GM18498 (cell line): ENCODE measurements around the gene VTI1A.
A peak's percentile ranks its signal among the peaks of the same experiment; 100 is the strongest.

ENCODE experiments used
- ATAC-seq: cut with Tn5 transposase; IDR thresholded peaks from one replicate; pipeline ENCODE4 v1.9.1; 2021; ENCODE audit warnings: mild to moderate bottlenecking, moderate library complexity; ENCODE audit not compliant: unreplicated experiment

The VTI1A gene

GRCh38 chr10:112821663-112822062 is 374.6 kb downstream of the VTI1A start:
- ATAC-seq, result no peak

- ATAC-seq, result no peak
Measured at GRCh38 chr10:112823007-112823406, 376.0 kb downstream of the VTI1A start.

DNA sequence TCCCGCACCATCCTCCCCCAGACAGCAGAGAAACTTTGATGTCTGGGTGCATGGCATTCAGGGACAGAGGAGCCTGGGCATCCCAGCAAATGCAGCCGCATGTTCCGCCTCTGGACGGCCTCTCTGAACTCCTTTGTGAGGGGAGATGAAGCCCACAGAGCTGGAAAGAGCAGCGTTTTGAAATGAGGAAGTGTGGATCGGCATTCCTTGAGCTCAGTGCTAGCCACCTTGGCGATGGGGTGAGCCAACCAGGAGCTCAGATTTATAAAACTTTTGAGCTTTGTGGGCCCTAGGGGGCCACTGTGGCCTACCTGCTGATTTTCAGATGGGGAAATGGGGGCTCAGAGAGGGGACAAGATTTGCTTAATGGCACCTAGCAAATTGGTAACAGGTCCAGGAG is 376.6 kb downstream of the VTI1A start:
- ATAC-seq, result no peak

DNA sequence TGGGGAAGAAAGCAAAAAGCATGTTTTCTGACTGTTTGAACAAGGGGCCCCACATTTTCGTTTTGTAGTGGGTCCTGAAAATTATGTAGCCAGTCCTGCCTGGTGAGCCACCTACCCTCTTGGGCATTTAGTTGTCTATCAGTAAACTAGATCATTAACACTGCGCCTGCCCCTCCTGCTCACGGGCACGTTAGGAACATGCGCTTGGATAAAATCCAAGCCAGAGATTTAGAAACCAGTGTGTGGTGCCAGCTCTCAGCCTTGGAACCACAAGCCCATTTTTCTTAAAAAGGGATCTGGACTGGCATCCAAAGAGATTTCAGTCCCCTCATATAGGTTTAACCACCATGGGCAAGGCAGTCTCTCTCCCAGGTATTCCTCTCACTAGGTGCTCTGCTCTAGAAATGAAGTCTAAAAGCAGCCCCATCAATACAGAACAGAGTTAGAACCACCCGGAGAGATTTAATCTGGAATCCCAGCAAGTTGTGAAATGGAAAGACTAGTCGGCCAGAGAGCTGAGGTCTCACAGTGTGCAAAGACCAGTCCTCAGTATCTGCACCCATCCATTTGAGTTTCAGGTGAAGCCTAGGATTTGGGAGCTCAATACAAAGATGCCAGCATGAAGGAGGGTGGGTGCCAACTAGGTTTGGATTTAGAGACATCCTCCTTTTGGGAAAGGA is 379.1 kb downstream of the VTI1A start:
- ATAC-seq, result no peak

GRCh38 chr10:112827086-112827485 is 380.1 kb downstream of the VTI1A start:
- ATAC-seq, result no peak

GRCh38 chr10:112827951-112828350 is 380.9 kb downstream of the VTI1A start:
- no peak for ATAC-seq

DNA sequence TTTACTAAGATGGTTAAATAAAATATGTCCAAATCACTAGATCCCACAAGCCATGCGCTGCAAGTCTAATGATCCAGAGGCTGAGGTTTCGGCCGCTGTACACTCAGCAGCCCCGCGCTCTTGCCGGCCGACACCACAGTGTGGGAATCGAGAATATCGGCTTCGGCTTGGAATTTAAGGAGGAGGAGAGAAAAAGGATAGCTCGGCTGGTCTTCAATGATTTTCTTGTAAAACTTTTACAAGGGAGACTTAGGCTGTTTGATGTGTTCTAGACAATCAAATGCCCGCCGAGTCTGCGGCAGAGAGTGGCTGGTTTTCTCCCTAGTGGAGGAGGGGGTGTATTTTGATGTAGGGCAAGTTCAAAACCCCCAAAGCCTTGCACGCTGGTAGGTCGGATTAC is 384.8 kb downstream of the VTI1A start:
- ATAC-seq, result no peak

DNA sequence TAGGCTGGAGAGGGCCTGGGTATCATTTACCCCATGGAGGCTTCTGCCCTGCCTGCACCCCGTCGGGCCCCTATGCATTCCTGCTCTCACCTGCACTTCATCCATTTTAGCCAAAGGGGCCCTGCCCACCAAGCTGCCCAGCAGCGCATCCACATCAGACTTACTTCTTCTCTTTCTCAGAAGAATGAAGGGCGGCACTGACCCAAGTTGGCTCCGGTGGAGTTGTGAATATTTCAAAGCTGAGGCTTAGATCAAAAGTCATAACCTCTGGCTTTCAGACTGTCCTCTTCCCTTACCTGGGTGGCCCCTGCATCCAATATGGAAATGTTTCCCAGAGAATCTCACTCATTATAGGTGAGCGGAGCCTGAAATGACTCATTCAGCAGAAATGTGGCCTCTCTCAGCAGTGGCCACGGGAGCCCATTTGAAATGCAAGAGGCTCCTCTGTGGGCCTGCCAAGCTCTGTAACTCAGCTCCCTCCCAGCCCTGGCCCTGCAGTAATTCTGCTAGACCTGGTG is 385.4 kb downstream of the VTI1A start:
- ATAC-seq, result no peak

- no peak for ATAC-seq
Measured at GRCh38 chr10:112832959-112833358, 385.9 kb downstream of the VTI1A start.

DNA sequence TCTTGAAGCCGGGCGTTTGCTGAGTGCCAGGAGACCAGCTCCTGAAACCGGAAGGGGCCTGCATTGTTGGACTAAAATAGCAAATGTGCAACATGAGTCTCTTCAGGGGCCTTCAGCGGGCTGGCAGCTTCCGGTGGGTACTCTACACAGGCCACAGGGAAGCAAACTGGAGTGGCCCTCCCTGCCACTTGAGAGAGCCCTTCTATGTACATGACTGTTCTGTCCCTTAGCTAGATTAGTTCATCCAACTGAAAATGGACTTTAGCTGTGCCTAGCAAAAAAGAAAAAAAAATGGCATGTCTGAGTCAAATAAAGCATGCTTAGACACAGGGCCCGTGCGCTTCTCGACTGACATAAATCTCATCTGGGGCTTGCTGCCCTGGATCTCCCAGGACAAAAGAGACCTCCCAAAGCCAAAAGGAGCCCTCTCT is 387.8 kb downstream of the VTI1A start:
- ATAC-seq, result no peak

DNA sequence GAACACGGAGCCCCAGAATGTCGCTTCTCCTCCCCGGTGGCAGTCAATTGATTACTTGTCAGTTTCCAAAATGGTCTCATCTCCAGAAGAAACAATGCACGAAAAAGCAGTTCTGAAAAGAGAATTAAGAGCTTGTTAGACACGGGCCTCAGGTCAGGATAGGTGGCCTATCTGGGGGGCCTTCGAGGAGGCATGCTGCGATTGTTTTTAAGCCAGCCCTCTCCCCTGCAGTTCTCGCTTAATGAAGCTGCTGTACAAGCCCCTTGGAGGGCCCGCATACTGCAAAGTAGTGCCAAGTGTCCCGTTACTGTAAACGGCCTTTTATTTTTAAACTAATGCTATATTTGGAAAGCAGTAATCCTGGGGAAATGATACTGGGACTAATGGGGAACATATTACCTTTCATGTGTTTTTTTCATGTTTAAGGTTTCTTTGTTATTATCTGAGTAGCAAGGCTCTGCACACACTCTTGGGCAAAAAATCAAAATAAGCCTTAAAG is 388.3 kb downstream of the VTI1A start:
- no peak for ATAC-seq

GRCh38 chr10:112835944-112836451 is 389.0 kb downstream of the VTI1A start:
- ATAC-seq, result no peak

DNA sequence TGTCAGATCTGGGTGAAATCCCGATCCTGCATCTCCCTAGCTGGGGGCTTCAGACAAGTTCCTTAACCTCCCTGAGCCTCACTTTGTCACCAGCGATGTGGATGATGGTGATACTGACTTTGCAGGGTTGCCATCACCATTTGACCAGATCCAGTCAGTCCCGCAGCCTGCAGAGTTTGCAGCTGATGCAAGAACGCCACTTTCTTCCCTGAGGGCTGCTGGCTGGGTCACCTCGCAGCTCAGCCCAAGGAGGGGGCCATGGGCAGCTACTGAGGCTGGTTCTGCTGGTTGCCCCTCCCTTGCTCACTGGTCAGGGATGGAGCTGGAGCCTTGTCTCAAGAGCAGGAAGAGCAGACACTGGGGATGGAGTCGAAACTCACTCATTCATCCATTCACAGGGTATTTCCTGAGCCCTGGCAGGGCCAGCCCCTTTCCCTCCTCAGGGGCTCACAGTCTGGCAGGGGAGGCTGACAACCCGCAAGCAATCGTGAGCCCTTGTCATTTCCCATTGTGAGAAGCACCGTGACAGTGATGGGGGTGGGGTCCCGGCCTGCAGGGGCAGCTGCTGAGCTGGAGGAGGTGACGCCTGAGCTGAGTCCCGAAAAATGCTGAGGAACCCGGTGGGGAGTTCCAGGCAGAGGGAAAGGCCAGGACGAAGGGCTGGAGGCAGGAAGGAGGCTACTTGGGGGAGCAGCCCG is 391.9 kb downstream of the VTI1A start:
- no peak for ATAC-seq

DNA sequence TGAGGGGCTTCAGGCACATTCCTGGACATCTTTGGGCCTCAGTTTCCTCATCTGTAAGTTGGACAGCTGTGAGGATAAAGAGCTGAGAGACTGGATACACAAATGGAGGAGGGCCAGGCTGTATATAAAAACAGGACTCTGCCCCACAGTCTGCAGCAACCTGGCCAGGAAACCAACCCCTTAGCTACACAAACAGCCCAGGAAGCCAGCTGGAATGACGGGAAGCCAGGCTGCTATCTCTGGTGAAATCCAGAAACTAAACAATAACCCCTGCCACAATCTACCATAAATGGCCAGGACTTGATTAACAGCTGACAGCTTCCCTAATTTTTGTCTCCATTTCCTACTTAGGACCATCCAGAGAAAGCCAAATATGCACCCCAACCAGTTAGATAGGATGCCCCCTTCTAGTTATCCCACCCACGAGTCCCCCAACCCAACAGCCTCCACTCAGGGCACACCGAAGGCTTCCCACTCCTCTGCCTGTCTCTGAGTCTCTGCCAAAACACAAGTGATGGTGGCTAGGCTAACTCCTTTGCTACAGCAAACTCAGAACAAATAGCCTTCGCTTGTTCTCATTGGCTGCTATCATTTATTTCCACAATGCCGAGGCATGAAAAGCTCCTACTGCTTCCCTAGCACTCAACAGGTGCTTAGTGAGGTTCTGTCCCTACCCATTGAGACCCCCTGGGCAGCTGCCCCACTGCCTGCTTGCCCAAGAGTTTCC is 393.1 kb downstream of the VTI1A start:
- no peak for ATAC-seq

- no peak for ATAC-seq
Measured at GRCh38 chr10:112841549-112841948, 394.5 kb downstream of the VTI1A start.

DNA sequence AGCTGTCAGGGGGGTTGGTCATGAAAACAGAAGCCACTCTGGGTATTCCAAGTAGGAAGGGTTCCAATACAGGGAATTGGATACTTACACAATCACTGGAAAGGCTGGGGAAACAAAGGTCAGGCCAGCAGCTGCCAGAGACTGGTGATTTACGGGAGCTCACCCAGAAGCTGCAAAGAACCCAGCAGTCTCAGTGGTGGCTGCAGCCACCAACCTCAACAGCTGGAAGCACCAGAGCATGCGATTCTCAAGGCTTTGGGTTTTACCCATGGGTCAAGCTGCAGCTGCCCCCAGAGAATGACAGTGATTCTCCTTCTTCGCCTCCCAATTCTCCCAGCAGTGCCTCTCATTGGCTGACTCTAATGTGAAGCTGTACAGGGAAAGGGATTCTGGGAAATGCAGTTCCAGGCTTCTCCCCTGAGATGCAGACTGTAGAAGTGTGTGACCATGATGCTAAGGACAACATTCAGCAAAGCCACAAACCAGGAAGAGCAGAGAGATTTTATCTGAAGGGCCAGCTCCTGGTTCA is 395.9 kb downstream of the VTI1A start:
- peak; percentile 97 for ATAC-seq

GRCh38 chr10:112843623-112844022 is 396.6 kb downstream of the VTI1A start:
- ATAC-seq, result no peak

GRCh38 chr10:112844681-112845544 is 397.9 kb downstream of the VTI1A start:
- no peak for ATAC-seq

DNA sequence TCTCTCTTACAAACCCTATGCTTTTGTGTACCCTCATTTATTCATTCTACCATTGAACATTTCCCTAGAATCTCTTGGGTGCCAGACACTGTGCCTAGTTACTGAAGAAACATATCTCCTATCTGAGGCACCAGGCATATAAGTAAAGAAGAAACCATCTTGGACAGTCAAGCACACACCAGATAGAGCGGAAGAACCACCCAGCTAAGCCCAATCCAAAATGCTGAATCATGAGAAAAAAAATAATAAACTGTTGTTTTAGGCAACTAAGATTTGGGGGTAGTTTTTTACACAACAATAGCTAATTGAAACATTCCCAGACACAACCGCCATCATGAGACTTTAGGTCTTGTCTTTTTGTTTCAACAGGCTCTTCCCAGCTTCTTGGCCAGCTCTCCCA is 400.8 kb downstream of the VTI1A start:
- ATAC-seq, result no peak

GRCh38 chr10:112848228-112848627 is 401.2 kb downstream of the VTI1A start:
- ATAC-seq, result no peak
